ENCODE results near the gene TTC29.

TTC29 gene

GRCh38 chr4:146945556-146946374 is at the start of gene TTC29:
Gene TTC29, minus strand, starts transcription at chr4:146945864. Its CDS starts 5,969 bp downstream, at chr4:146939895.
- peak; percentile 95 for DNase-seq

GRCh38 chr4:146981651-146982050 is 36.0 kb upstream of the TTC29 start:
- DNase-seq, result no peak

- DNase-seq, result no peak
These were observed 33.0 kb upstream of the TTC29 start for GRCh38 chr4:146978641-146979040.

- DNase-seq, result no peak
These were observed 30.5 kb upstream of the TTC29 start for GRCh38 chr4:146976145-146976544.

GRCh38 chr4:146975527-146975926 is 29.9 kb upstream of the TTC29 start:
- peak; percentile 77 for DNase-seq

GRCh38 chr4:146975036-146975435 is 29.4 kb upstream of the TTC29 start:
- DNase-seq, result peak; percentile 25

GRCh38 chr4:146972036-146972435 is 26.4 kb upstream of the TTC29 start:
- DNase-seq, result no peak

GRCh38 chr4:146969126-146969525 is 23.5 kb upstream of the TTC29 start:
- DNase-seq, result no peak

- DNase-seq, result no peak
These were observed 15.0 kb upstream of the TTC29 start for GRCh38 chr4:146960634-146961033.

- DNase-seq, result no peak
These were observed 14.0 kb upstream of the TTC29 start for GRCh38 chr4:146959692-146960091.

- DNase-seq, result no peak
These were observed 11.6 kb upstream of the TTC29 start for GRCh38 chr4:146957237-146957636.

- DNase-seq, result no peak
These were observed 7.2 kb upstream of the TTC29 start for GRCh38 chr4:146952896-146953295.

GRCh38 chr4:146949559-146949958 is 3.9 kb upstream of the TTC29 start:
- no peak for DNase-seq

- no peak for DNase-seq
These were observed 1.8 kb downstream of the TTC29 start for GRCh38 chr4:146943691-146944375.

- no peak for DNase-seq
These were observed 13.5 kb downstream of the TTC29 start for GRCh38 chr4:146932116-146932515.

GRCh38 chr4:146930673-146931072 is 15.0 kb downstream of the TTC29 start:
- no peak for DNase-seq

GRCh38 chr4:146927695-146928094 is 18.0 kb downstream of the TTC29 start:
- DNase-seq, result no peak

- DNase-seq, result peak; percentile 60
These were observed 29.1 kb downstream of the TTC29 start for GRCh38 chr4:146916479-146917076.

- no peak for DNase-seq
These were observed 30.5 kb downstream of the TTC29 start for GRCh38 chr4:146915132-146915531.

GRCh38 chr4:146900295-146900694 is 45.4 kb downstream of the TTC29 start:
- DNase-seq, result no peak

GRCh38 chr4:146890301-146890700 is 55.4 kb downstream of the TTC29 start:
- no peak for DNase-seq

- no peak for DNase-seq
These were observed 62.6 kb downstream of the TTC29 start for GRCh38 chr4:146883070-146883469.

GRCh38 chr4:146857298-146857697 is 88.4 kb downstream of the TTC29 start:
- no peak for DNase-seq

GRCh38 chr4:146855761-146856160 is 89.9 kb downstream of the TTC29 start:
- DNase-seq, result no peak
